Femur (tissue), 1 donor: ENCODE data around the gene OXSM.

Experiments
- DNase-seq: peaks from one replicate; pipeline ENCODE4 v3.0.0-alpha.2; 2017

OXSM gene

GRCh38 chr3:25812644-25813043, 22.8 kb downstream of the OXSM start:
- DNase-seq, result no peak

DNA sequence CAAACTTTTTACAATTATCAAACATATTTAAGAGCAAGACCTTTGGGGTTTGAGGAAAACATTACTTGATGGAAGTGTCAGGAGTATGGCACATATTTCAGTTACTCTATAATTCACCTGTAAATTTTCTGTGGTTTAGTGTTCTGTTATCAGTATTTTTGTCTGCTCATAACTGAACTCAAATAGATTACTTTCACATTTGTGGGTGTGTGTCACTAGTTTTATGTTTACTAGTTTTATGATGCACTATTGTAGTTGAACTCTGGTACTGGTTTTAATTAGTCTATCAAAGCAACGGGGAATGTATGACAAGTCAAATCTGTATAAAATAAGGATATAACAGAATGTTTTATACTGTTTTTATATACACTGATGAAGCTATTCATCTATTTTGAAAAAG, 27.2 kb downstream of the OXSM start:
- DNase-seq, result no peak

DNA sequence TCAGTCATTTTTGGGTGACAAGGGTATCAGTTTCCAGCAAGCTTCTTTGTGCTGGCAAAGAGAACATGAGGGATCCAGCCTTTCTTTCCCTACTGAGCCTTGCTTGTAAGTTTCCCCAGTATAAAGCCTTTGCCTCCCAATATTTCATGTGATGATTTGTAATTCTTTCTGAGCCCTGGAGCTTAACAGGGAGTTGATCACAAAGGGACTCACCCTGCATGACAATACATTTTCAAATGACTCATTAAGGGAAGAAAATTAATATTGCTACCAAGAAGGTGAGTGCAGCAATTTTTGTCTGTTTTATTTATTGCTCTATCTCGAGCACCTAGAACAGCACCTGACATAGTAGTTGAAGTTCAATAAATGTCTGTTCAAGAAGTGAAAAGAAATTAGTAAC, 27.7 kb downstream of the OXSM start:
- DNase-seq, result no peak

GRCh38 chr3:25818335-25818734, 28.4 kb downstream of the OXSM start:
- DNase-seq, result no peak

DNA sequence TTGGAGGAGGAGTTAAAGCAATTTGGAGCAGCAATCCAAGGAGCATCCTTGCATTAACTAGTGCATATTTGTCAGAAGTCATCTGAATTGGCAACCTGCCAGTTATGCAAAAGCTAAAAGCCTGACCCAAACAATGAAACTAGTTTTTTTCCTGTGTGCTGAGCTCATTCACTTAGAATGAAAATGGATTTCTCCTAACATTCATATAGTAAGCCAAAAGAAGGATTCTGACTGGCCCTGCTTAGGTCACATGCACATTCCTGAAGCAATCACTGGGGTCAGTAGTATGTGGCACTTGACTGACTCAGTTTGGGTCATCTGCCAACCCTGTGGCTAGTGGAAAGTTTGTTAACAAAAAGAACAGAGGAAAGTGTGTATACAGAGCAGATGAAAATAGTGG, 30.5 kb downstream of the OXSM start:
- DNase-seq, result no peak

DNA sequence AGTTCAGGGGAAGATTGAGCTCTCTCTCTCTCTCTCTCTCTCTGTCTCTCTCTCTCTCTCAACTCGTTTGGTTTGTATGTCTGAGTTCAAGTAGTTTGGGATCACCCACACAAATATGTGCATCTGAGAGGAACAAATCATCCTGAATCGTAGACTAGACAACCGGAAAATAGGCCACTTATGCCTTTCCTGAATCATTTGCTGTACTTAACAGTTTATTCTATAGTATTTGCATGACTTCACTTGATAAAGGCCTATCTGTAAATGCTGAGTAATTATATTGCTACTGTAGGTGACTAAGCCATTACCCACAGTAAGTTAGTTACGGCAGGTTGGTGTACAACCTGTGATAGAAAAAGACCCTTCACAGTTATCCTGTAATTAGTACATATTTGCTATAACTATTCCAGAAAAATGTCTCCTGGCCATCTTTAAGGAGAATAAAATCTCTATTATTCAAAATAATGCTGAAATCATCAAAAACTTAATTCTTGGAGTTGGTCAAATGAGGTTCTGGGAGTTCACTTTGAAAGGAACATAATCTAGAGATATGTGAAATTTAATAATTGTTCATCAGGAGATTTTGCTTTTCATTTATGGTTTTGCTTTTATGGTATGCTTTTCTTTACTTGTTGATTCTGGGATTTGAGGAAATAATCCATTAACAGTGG, 31.1 kb downstream of the OXSM start:
- DNase-seq, result no peak

- no peak for DNase-seq
Observed at GRCh38 chr3:25821746-25822573, 32.1 kb downstream of the OXSM start.

DNA sequence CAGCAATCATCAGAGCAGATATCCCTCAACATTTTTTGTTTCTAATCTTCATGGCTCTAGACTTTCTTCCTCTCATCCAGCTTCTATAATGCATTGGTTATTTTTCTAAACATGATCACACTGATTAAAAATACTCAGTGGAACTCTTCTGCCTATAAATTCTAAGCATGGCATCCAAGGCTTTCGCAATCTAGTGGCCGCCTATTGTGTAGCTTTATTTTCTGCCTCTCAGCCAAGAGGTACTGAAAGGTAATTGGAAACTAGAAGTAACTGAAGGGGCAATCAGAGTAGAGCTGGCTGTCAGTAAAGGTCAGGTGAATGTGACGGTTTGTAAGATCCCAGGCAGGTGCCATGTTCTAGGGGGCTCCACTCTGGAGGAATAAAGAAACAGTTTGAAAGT, 33.4 kb downstream of the OXSM start:
- DNase-seq, result no peak

DNA sequence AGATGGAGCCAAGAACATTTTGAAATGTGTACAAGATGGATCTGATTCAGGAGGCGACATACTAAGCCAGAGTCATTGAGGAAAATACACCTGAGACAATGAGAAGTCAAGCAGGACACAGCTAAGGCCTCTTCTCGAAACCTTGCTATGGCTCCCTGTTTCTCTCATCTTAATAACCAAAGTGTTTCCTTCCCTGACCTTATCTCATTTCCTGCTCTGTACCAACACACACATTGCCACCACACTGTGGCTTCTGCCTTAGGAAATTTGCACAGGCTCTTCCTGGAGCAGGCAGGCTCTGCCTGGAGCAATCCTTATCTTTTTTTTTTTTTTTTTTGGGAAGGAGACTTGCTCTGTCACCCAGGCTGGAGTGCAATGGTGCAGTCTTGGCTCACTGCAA, 36.6 kb downstream of the OXSM start:
- DNase-seq, result no peak

DNA sequence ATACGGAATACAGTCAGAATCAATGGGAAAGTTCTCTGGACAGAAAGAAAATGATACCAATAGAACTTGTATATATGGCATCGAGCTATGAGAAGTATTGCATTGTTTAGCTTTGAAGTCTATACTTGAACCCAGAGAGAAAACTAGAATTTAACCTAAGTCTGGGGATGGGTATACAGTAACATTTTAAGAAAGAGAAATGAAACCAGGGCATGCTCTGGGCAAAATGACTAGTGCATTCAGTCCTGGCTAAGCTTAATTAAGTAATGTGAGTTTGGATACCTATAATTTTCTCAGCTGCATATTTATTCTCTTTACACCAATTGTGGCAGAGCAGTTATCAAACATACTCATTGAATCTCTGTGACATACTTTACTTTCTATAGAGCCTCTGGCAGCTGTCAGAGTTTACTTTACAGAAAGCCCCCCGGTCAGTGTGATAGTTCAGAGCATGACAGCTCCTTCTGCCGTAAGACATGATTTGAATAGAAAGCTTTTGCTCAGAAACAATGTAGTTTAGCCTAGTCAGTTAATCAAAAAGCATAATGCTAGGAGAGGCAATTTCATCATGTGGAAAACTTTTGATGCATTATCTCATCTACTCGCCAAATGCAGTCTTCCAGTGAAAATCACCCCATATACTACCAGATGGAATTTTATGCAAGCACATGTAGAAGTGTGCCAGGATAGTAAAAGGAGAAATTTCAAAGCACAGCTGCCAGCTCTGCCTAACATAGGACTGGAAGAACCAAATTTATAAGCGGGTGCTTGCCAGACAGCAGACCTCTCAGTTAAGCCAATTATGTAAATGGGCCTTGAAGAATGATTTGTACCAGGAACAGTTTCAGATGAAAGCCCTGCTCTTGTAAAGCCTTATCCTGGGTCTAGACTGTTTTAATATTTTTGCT, 40.7 kb downstream of the OXSM start:
- DNase-seq, result peak; percentile 51

DNA sequence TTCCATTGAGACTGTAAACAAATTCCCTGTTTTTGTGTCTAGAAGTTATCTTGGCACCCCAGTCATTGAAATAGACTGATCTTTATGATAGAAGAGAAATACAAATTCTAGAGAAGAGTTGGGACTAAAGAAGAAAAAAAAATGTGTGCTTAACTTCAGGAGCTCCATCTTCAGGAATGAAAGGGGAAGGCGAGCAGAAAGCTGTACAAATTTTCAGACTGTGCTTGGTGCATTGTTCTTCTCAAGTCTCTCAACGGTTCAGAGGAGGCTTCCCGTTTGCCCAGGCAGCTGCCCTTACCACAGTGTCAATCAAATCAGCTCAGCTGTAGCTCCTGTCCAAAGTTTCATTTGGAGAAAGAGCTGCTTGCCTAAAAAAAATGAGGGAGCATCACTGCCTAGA, 41.7 kb downstream of the OXSM start:
- peak; percentile 27 for DNase-seq

DNA sequence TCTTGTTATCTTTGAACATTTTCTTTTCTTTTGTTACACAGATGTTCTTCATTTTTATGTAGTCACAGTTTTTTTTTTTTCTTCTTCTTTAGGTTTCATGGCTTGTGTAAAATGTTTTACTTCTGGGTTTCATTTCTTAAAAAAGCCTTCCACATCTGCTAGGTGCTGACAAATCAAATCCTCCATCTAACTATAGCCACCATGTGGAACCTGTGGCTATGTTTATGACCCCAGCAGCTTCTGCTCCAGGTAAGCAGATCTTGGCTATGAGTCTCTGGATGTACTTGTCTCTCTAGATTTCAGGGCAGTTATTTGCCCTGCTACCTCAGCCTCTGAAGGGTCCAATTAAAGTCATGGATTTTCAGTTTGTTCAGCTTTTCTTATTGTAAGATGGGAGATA, 44.5 kb downstream of the OXSM start:
- DNase-seq, result no peak

- DNase-seq, result no peak
Observed at GRCh38 chr3:25836579-25836978, 46.7 kb downstream of the OXSM start.

GRCh38 chr3:25837038-25837437, 47.1 kb downstream of the OXSM start:
- no peak for DNase-seq

DNA sequence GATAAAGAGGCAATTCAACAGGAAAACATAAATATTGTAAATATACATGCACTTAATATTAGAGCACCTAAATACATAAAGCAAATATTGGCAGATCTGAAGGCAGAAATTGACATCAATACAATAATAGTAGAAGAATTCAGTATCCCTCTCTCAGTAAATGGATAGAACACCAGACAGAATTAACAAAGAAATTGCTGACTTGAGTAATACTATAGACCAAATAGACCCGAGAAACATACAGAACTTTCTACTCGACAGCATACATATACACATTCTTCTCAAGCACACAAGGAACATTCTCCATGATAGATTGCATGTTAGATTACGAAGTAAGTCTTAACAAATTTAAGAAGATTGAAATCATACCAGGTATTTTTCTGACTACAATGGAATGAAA, 50.2 kb downstream of the OXSM start:
- no peak for DNase-seq

DNA sequence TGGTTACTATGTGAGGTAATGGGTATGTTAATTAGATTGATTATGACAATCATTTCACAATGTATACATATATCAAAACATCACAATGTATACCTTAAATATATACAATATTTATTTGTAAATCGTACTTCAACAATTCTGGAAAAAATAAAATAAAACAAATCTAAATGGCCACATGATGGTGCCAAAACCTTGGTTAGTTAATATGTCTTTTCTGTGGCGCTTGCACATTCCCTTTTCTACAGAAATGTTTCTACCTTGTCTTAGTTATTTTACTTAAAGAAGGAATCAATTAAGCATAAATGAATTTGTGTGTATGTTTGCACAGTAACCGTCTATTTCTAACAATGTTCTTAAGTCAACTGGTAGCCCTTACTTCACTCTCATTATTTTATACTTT, 53.4 kb downstream of the OXSM start:
- no peak for DNase-seq
